Activated effector memory CD4-positive, alpha-beta T cell treated with anti-CD3 and anti-CD28 coated beads, Interleukin-2, amount 50 U/mL, for 16 hours (primary cell): ENCODE data around the gene GRIK1.

Experiments
- DNase-seq: peaks from one replicate; pipeline ENCODE4 v3.0.0-alpha.2; 2020

GRIK1 gene

GRCh38 chr21:29904359-29905282 is 35.2 kb downstream of the GRIK1 start:
- no peak for DNase-seq

DNA sequence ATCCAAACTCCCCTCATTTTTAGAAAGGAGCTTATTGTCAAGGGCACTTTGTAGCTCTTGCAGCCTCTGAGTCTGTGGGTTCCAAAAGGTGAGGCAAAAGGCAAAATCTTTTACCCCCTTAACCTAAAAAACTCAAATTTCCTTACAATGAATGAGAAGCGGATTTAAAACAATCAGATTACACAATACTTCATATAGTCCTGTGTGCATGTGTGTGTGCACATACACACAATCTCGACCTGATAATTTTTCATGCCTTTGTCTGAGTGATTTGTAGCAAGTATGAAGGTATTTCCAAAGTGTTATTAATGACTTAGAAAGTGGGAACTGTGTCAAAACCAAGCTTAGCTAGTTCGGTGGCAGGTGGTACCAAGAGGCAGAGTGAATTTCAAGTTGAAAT is 42.9 kb downstream of the GRIK1 start:
- no peak for DNase-seq

DNA sequence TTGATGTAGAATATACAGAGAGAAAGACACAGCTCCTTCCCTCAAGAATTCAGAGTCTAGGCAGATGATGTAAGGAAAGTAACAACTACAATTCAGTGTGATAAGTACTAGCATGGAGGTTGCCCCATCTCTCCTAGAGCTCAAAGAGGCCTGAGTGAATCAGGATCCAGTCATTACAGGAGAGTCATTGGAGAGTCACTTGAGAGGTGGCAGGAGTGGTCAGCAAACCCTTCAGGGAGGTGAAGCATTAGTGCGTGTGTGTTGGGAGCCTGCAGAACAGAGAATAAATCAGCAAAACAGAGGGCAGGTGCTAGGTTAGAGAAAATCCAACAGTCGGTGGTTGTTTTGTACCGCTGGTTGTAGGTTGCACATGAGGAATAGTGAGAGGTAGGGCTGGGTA is 46.1 kb downstream of the GRIK1 start:
- no peak for DNase-seq

- DNase-seq: no peak
These were observed 47.4 kb downstream of the GRIK1 start for GRCh38 chr21:29892379-29892778.

GRCh38 chr21:29888437-29888836 is 51.4 kb downstream of the GRIK1 start:
- DNase-seq: no peak

DNA sequence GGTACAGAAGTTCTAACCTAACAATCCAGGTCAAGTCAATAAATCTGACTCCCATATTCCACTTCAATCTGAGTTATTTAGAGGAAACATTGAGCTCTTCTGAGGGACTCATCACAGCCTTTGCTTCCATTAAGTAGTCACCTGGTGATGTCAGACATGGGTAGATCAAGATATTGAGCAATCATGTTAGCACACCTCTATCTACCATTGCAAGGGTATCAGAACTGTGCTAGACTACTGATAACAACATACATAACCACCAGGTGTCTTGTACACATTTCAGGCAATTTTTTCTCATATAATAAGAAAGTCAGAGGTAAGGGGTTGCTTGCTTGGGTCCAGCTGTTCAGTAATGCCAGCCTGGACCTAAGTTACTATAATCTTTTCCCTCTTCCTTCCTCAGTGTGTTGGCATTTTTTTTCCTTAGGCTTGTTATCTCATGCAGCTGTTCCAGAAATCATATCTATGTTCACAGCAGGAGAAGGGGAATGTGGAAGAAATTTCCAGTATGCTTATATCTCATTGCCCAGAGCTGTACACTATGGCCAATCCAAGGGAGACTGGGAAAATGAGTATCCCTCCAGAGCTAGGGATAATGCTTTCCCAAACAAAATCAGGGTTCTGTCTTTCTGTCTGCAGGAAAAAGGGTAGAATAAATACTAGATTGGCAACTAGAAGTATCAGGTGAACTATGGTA is 52.3 kb downstream of the GRIK1 start:
- DNase-seq: no peak

DNA sequence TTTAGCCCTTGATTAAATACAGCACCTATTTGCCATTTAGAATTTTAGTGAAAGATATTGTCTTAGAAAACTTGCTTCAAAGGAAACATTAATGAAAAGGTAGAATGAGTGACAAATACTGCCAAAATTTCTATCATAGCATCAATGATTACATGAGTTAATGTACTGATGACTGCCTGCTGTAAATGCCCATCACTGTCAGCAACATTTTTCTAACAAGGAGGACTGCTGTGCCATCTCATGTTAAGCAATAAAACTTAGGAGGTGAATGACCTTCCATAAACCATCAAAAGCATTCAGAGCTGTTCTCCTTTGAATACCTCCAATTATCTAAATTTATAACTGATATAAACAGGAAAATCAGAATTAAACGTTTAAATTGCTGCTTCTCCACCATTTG is 54.3 kb downstream of the GRIK1 start:
- DNase-seq: no peak

- no peak for DNase-seq
These were observed 63.9 kb downstream of the GRIK1 start for GRCh38 chr21:29875873-29876272.

DNA sequence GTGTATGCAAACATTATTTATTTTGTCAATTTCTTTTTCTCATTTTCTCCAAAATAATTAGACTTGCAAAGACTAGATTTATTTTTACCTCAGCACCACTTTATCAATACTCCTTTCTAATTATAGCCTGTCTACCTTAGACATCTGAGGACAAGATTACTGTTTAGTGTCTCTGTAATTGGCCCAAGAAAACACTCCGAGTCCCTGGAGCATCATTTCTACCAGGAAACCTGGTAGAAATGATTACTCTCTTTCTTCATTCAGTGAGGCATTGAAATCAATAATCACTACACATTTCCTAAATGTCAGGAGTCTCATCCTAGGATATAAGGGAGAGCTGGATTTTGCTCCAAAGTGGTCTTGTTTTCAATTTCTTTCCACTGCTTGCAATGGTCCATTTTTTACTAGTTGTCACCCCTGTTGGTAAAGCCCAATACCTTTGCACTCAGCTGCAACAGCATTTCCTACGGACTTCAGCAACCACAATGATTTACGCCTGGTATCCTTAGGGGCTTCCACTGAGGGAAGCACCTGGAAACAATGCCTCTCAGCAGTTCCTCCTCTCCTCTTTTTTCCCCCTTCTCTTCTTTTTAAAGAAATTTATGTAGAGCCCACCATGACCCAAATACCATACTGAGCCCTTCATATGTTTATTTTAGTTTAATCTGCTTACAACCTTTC is 64.6 kb downstream of the GRIK1 start:
- DNase-seq: no peak

DNA sequence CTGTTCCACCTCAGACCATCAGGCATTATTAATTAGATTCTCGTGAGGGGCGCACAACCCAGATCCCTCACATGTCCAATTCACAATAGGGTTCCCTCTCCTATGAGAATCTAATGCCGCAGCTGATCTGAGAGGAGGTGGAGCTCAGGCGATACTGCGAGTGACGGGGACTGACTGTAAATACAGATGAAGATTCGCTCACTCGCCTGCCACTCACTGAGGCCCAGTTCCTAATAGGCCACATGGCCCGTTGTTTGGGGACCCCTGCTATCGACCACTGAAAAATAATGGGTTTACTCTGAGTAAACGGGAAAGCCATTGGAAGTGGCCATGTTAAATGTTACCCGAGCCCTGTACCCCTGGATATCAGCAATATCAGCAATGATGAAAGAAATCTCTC is 65.9 kb downstream of the GRIK1 start:
- no peak for DNase-seq

DNA sequence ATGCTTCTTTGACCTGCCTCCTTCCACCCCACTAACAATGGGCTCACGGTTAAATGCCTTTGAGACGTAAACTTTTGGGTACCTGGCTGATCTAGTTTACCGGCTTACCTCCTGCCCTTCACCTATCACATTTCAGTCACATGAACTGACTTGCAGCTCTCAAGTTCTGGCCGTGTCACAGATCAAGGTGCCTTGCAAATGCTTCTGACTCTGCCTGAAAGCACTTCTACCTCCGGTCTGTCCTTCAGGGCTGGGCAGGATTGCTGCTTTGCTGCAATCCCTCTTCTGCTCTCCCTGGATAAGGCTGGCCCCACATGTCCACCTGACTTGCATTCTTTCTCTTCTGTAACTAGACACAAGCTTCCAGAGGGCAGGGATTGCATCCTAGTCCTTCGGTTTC is 69.0 kb downstream of the GRIK1 start:
- no peak for DNase-seq

DNA sequence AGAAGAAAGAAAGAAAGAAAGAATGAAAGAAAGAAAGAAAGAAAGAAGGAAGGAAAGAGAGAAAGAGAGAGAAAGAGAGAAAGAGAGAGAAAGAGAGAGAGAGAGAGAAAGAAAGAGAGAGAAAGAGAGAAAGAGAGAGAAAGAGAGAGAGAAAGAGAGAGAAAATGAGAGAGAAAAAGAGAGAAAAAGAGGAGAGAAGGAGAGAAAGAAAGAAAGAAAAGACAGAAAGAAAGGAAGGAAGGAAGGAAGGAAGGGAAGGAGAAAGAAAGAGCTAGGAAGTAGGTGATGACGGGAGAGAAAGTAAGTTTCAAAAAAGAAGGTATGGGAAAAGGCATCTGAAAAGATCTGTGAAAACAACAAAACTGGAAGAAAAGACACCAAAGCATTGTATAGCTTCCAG is 72.0 kb downstream of the GRIK1 start:
- no peak for DNase-seq

DNA sequence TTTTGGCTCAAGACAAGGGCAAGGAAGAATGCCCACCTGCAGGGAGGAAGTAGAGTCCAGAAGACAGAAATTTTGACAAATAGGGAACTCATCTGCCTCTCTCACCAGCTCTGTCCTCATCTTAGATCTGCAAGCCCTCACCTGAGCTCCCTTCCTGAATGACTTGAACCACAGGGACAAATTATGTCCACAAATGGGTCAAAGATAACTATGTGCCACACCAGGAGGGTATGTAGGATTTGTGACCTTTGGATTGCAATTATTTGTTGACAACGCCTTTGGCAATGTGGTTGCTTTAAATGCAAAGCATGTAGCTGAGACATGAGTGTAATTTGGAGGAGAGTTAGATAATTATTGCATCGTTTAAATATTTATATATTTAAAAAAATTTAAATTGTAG is 79.5 kb downstream of the GRIK1 start:
- DNase-seq: no peak

GRCh38 chr21:29857150-29857549 is 82.6 kb downstream of the GRIK1 start:
- DNase-seq: no peak

DNA sequence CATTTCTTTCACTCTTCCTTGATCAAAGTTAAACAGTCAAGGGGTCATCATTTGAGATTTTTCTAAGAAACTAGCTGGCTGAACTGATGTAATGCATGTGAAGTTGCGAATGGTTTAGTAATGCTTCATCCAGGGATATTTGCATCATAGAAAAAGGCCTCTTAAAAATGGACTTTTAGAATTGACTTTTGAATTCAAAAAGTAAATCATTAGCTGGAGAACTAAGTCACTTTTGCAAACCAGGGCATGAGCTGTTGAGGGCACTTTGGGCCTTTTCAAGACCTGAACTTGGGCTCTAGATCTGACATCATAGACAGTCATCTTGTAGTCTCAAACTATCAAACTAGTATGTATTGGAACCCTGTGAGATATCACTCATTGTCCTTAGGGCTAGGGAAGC is 85.0 kb downstream of the GRIK1 start:
- DNase-seq: no peak

DNA sequence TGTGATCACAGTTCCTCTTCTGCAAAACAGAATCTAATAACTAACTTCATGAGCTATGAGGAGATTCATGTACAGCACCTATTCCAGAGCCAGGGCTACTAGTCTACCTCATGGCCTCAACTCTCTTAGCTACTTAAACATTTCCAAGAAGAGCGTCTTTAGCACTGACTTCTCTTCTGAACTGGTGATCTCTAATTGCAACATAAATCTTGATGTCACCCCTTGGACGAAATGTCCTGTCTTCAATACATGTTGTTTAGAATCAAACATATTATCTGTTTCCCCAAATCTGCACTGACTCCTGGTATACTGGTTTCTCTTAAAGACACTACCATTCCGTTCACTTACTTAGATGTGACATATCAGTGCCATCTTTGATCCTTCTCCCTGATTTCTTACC is 88.2 kb downstream of the GRIK1 start:
- no peak for DNase-seq

DNA sequence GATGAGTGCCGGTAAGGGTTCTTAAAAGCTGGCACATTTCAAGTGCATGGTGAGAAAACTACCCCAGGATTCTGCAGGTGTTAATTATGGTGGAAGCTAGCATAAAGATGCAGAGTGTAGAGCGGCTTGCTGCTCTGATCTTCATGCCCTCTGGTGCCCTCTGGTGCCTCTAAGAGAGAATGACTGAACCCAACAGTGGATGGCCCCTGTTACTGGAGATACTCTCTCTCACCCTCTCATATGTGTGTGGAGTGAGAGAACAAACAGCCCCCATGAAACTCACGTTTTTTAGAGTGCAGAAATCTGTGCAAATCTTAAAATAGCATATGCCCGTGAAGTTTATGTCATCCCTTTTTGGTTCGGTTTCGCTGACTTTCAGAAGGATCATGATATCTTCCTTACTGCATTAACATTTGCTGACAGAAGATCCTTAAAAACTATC is 90.0 kb downstream of the GRIK1 start:
- peak; percentile 67 for DNase-seq

GRCh38 chr21:29843804-29844203 is 96.0 kb downstream of the GRIK1 start:
- no peak for DNase-seq

- DNase-seq: no peak
These were observed 105.2 kb downstream of the GRIK1 start for GRCh38 chr21:29834617-29835016.

- no peak for DNase-seq
These were observed 107.6 kb downstream of the GRIK1 start for GRCh38 chr21:29832217-29832616.

GRCh38 chr21:29829564-29830275 is 110.1 kb downstream of the GRIK1 start:
- DNase-seq: no peak

DNA sequence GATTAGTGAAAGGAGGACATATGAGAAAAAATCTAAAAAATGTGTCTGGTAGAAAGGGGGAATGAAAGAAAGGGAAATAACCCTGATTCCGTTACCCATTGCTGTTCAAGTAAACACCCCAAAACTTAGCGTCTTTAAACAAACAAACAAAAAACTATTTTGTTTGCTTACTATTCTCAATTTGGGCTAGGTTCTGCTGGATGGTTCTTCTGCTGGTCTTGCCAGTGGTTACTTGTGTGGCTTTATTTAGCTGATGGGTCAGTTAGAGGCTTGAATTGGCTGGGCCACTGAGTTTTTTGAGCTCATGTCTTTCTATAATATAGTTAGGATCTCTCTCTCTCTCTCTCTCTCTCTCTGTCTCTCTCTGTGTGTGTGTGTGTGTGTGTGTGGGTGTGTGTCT is 112.1 kb downstream of the GRIK1 start:
- DNase-seq: no peak

GRCh38 chr21:29827236-29827635 is 112.6 kb downstream of the GRIK1 start:
- no peak for DNase-seq
